GM18951 (cell line): ENCODE results near the gene APOD.
A peak's percentile ranks its signal among the peaks of the same experiment; 100 is the strongest.

Source experiments
- POLR2A ChIP-seq: IDR thresholded peaks from 4 replicates; pipeline ENCODE4 v1.6.1; 2011; ENCODE audit warnings: mild to moderate bottlenecking; ENCODE audit not compliant: insufficient read length, insufficient read depth; ENCODE audit errors: extremely low read depth
- in situ Hi-C: fragments of 300-500 bp; cut with MboI; formaldehyde crosslinking; loops from one replicate; pipeline ENCODE4 v1.12.0; 2022; ENCODE audit warnings: low sequenced_read_pairs, mixed read lengths, inconsistent platforms; ENCODE audit not compliant: unreplicated experiment

The APOD gene

DNA sequence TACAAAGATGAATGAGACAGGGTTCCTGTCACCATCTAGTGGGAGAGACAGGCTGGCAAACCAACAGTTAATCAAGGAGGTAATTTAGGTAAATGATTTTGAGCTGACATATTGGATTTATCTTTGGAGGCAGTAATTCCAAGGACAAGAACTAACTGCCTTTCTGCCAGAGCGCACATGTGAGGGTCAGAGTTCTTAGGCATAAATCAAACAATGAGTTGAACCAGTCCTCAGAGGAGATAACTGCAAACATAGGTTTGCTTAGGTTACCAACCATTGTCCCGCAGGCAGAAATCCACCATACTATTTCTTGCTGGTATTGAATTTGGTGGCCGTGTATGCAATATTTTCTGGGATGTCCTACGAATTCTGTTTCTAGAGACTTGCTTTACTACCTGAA lies 26.4 kb downstream of the APOD start:
- no peak for TF ChIP-seq POLR2A
- in situ Hi-C loops: no loop called here

DNA sequence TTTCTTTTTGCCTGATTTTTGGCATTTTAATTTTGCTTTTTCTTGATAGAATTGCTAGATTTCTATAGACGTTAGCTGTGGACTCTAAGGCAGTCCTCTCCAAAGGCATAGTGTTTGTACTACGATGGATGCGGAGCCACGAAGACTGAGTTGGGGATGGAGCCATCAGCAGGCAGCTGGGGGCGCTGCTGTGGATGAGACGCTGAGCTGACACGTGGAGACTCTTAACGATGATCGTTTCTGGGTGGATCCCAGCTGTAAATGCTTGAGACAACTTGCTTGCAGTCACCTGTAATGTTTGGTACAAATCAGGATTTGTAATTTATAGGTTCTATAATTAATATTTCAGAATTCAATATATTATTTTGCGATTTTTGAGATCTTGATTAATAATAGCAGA lies 27.4 kb downstream of the APOD start:
- in situ Hi-C loops: no loop called here
- TF ChIP-seq POLR2A: no peak

DNA sequence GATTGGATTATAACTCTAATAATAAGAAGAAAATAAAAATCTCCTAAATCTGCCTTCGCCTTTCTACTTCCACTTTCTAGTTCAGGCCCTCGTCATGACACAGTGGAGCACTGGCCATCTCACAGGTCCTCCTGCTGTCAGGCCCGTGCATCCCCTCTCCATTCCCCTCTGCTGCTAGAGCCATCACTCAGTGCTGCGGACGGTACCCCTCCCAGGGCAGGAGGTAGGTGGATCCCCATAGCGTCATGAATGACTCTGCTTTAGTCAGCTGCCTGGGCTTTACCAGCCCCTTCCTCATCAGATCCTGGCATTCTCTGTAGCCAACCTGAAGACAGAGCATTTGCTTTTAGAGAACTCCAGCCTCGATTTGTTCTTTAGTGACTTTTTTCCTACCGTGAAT lies 28.6 kb downstream of the APOD start:
- in situ Hi-C loops: no loop called here
- TF ChIP-seq POLR2A: no peak

DNA sequence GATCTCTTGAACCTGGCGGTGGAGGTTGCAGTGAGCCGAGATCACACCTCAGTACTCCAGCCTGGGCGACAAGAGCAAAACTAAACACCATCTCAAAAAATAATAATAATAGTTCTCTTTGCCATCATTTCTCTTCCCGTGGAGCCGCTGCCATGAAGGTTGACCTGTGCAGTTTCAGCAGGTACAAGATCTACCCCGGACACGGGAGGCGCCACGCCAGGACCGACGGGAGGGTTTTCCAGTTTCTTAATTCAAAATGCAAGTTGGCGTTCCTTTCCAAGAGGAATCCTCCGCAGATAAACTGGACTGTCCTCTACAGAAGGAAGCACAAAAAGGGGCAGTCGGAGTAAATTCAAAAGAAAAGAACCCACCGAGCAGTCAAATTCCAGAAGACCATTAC lies 29.3 kb downstream of the APOD start:
- in situ Hi-C loops: no loop called here
- TF ChIP-seq POLR2A: no peak

DNA sequence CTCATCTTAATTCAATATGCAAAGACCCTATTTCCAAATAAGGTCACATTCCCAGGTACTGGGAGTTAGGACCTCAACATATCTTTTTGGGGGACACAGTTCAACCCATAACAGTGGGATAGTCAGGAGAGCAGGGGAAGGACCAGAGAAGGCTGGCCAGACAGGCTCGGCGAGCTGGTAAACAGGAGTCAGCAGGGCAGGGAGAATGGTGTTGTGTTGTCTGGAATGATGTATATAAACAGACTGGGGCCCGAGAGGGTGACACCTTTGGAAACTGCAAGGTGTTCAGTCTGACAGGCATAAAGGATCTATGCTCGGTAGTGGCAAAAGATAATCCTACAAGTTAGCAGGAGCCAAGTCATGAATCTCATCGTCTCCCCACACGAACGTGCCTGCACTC lies 30.5 kb downstream of the APOD start:
- TF ChIP-seq POLR2A: no peak
- in situ Hi-C loops: no loop called here

DNA sequence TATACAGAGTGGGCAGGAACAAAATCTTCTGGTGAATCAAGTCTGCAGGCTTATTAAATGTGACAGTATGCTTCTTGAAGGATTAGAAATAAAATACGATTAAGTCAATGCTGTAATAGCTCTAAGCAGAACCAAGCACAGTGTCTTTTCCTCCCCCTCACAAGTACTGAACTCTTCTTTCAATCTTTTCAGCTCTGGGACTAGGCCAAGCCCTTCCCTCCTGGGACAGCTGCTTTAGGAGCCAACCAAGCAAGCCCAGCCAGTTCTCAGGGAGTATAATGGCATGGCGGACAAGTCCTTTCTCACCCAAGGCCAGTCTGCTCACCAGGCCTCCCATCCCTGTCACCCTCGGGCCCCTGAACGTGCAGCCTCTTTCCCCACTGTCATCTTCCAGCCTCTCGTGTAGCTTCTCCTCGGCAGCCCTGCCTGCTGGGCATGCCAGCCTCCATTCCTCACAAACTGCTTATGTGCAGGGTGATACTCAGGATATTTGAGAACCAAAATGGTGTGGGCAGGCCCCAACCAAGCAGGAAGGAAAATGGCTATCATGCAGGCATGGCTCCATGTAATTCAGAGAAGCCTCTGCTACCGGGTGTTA lies 32.3 kb downstream of the APOD start:
- TF ChIP-seq POLR2A: no peak
- in situ Hi-C loops: no loop called here

DNA sequence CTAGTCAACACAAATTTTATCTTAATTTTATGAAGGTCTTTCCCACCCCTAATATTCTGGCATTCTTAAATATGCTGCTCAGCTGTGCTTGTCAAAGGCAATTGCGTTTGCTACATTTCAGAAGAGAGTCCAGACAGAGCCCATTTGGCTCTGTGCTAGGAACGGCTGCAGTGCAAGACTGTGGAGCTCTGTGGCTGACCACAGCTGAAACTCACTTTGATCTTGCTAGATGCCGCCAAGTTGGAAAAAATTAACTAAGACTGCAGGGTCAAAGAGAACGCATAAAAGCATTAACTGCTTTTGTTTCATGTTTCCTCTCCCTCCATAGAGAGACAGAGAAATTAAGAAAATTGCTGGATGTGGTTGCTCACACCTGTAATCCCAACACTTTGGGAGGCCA lies 33.0 kb downstream of the APOD start:
- in situ Hi-C loops: no loop called here
- no peak for TF ChIP-seq POLR2A

DNA sequence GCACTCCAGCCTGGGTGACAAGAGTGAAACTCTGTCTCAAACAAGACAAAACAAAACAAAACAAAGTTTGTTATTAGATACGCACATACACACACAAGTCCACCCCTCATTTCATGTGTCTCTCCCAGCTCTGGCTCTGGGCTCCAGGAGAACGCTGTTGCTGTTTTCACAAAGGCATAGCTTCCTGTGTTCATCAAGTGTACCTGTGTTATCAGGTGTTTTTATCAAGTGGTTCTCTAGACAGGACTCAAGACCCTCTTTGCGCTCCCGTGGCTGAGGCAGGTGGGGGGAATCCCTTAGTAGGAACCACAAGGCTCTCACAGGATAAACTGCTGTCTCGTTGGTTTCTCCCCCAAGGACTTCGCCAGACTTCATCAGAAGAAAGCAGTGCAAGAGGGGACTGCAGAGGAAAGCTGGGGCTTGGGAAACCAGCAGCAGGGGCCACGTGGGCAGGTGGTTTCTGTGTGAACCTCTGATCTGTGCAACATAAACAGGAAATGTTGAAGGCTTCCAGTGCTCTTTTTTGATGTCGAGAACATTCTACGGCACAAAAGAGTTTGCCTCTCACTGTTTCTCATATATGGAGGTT lies 33.7 kb downstream of the APOD start:
- TF ChIP-seq POLR2A: peak; percentile 15
- in situ Hi-C loops: loop anchor here (25.0 kb wide), 2 partner anchors 413 to 863 kb away; partner anchors contain the start of gene FAM43A

DNA sequence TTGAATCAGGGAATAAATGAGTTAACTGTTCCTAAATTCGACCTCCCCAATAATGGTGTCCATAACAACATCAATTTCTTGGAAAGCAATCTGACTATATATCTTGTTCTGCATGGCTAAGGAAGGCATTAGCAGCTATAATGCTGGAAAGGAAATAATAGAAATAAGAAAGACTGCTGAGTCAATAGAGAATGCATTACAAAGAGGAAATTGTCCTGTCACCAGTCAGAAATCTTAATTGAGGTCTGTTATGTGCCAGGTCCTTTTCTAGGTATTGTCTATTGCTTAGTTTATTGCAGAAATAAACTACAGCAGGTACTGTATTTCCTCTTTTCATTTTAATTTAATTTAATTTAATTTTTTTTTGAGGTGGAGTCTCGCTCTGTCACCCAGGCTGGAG lies 34.8 kb downstream of the APOD start:
- in situ Hi-C loops: loop anchor here (25.0 kb wide), 2 partner anchors 412 to 862 kb away; partner anchors contain the start of gene FAM43A
- no peak for TF ChIP-seq POLR2A

DNA sequence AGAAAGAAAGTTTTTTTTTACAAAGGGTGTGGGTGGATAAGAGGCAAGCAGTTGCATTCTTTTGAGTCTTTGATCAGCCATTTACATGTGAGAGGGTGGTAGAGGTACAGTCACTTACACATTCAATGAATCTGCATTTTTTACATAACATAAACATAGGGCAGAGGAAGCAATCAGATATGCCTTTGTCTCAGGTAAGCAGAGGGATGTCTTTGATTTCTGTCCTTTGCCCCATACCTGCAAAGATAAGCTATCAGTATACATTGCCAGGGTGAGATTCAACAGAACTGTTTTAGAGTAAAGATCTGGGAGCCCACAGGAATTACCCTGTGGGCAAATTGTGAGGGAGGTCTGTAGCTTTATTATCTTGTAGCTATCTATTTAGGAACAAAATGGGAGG lies 35.2 kb downstream of the APOD start:
- in situ Hi-C loops: loop anchor here (25.0 kb wide), 2 partner anchors 411 to 861 kb away; partner anchors contain the start of gene FAM43A
- TF ChIP-seq POLR2A: no peak

DNA sequence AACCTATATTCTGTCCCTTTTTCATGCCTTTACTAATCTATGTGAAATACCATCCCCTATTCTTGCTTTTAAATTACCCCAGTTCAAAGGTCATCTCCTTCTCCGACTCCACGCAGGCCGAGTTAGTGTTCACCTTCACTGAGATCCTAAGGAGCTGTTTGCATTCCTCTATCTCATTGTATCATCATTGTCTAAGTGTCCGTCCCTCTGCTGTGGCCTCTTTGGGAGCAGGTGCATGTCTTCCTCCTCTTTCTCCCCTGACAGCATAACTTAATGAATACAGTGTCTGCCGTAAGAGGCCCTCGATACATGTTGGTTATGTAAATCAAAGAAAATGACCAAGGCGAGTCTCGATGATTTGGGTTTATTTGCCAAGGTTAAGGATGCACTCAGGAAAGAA lies 35.7 kb downstream of the APOD start:
- in situ Hi-C loops: loop anchor here (25.0 kb wide), 2 partner anchors 411 to 861 kb away; partner anchors contain the start of gene FAM43A
- no peak for TF ChIP-seq POLR2A

DNA sequence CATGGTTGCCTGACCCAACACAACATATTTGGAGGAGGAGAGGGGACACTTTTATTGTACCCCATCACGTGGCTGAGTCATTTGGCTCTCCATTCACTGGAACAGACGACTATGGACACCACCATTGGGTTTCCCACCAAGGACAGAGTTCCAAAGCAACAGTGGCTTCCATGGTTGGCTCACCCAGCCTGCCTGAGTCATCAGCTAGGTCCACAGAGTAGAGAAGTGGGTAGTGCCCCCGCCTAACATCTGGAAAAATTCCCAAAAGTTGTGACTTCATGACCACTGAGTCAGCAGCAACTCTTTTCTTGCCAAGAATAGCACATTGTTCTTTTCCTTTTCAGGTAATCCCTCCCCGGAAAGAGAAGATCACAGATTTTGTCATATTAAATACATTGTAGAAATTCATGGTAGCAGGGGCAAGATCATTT lies 37.6 kb downstream of the APOD start:
- in situ Hi-C loops: loop anchor here (25.0 kb wide), 2 partner anchors 409 to 859 kb away; partner anchors contain the start of gene FAM43A
- no peak for TF ChIP-seq POLR2A

DNA sequence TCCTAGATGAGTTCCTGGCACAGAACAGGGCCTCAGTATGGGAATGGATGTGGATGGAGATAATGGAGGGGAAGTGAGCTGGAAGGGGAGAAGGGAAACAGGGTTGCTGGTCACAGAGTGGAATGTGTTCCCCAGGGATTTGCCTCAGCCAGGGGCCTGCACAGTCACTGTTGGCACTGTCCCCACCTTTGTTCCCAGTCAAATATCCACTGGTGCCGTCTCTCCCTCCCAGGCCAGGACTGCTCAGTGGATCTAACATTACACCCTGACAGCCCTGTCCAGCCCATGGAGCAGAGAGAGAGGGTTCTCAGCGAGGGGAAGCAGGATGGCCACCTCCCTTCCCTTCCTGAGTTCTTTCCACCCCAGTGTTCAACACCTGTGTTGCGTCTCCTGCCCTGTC lies 39.1 kb downstream of the APOD start:
- TF ChIP-seq POLR2A: no peak
- in situ Hi-C loops: loop anchor here (25.0 kb wide), 2 partner anchors 407 to 857 kb away; partner anchors contain the start of gene FAM43A

DNA sequence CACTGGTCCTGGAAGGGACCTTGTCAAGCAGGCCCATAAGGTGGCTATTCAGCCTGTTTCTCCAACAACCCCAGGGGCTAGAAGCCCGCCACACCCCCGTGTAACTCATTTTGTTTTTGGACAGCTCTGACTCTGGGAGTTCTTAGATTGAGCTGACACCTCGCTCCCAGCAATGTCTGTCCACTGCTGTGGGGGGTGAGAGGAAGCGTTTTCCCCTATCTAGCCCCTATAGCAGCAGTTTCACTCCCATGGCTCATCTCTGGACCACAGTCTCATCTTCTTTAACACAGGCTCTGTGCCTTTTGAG lies 39.6 kb downstream of the APOD start:
- TF ChIP-seq POLR2A: no peak
- in situ Hi-C loops: loop anchor here (25.0 kb wide), 2 partner anchors 407 to 857 kb away; partner anchors contain the start of gene FAM43A
